ENCODE results near the gene FLT1. TPM values are rescaled to one million over a fixed set of nuclear protein-coding genes. Genes with fewer than 3 reads are reported as not detected.

Gene FLT1
- total and polyA plus RNA-seq, 9 donors = 13.2 to 17.3 (median 15.8) TPM

DNA sequence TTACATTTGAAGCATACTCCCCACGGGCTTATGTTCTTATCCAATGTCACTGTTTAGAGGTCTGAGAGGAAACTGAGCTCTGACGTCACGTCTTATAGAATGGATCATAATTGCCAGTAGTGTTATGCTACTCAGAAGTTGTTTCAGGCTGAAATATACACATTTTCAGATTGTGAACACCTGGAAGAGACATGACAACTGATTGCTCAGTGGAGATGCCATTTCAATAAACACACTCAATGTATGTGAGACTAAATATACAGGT lies 17.3 kb downstream of the FLT1 start:
- peaks cover 3% of the 10 kb centered on the region for H3K27me3 ChIP-seq (ENCODE audit: control insufficient read depth, insufficient read depth, low read length)
- no peak for DNase-seq
- H3K27ac ChIP-seq (ENCODE audit: low read length) = no peak overlapping the region
- H3K4me1 ChIP-seq (ENCODE audit: control insufficient read depth, insufficient read depth, low read length) = no peaks in the 10 kb centered on the region
- WGBS (ENCODE audit: insufficient coverage) = no CpG with 5 or more reads among the region's 3 CpGs
- H3K36me3 ChIP-seq (ENCODE audit: control insufficient read depth, insufficient read depth, low read length) = no peaks in the 10 kb centered on the region
- H3K4me3 ChIP-seq (ENCODE audit: low read length) = no peak overlapping the region
- H3K9me3 ChIP-seq (replicated peaks; ENCODE audit: control insufficient read depth, low read depth, low read length) = no peaks in the 10 kb centered on the region

DNA sequence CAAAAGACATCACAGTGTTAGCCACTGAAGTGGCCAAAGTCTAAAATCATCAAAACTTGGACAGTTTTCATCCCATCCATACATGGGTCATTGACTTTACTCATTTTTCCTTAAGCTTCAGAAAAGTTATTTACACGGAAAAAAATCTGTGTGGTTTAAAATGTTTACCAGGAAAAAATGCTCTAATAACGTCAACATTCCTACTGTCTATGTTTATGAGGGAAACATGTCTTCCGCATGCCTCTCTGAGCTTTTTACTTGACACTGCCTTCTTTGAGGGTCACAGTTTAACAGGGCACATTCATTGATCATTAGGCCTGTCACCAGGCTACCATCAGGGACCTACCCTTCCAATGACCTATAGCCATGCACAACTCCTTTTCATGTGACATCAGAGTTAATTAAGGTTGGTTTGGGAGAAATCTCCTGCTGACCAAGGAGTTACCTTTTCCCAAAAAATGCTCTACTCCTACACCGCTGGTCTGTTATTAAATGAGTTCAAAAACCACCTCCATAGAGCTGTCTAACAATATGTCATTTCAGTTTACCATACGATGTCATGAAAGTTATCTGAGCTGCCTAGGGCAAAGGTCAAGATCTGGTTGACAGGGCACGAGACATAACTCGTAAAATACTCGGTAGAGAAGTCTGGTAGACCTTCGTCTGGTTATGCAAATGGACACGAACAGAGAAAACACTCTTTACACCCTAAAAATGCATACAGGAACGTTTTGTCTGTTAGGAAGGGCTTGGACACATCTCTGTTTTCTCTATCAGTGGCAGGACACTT lies 17.8 kb downstream of the FLT1 start:
- WGBS (ENCODE audit: insufficient coverage) = 83% methylated on average over 1 of the region's 11 CpGs
- Histone ChIP-seq H3K9me3 (replicated peaks; ENCODE audit: control insufficient read depth, low read depth, low read length) (no peaks in the 10 kb centered on the region), H3K27me3 (ENCODE audit: control insufficient read depth, insufficient read depth, low read length) (peaks cover 2% of the 10 kb centered on the region), H3K4me1 (ENCODE audit: control insufficient read depth, insufficient read depth, low read length) (no peaks in the 10 kb centered on the region), H3K36me3 (ENCODE audit: control insufficient read depth, insufficient read depth, low read length) (no peaks in the 10 kb centered on the region), H3K4me3 (ENCODE audit: low read length) (no peak overlapping the region), H3K27ac (ENCODE audit: low read length) (no peak overlapping the region)
- no peak for DNase-seq

- H3K36me3 ChIP-seq (ENCODE audit: control insufficient read depth, insufficient read depth, low read length) = no peaks in the 10 kb centered on the region
- no peak overlapping the region for H3K4me3 ChIP-seq (ENCODE audit: low read length)
- no peak for DNase-seq
- no peaks in the 10 kb centered on the region for H3K27me3 ChIP-seq (ENCODE audit: control insufficient read depth, insufficient read depth, low read length)
- H3K4me1 ChIP-seq (ENCODE audit: control insufficient read depth, insufficient read depth, low read length) = no peaks in the 10 kb centered on the region
- WGBS (ENCODE audit: insufficient coverage) = no CpG with 5 or more reads among the region's 7 CpGs
- no peaks in the 10 kb centered on the region for H3K9me3 ChIP-seq (replicated peaks; ENCODE audit: control insufficient read depth, low read depth, low read length)
- H3K27ac ChIP-seq (ENCODE audit: low read length) = no peak overlapping the region
Observed at GRCh38 chr13:28475916-28476725, 18.8 kb downstream of the FLT1 start.

DNA sequence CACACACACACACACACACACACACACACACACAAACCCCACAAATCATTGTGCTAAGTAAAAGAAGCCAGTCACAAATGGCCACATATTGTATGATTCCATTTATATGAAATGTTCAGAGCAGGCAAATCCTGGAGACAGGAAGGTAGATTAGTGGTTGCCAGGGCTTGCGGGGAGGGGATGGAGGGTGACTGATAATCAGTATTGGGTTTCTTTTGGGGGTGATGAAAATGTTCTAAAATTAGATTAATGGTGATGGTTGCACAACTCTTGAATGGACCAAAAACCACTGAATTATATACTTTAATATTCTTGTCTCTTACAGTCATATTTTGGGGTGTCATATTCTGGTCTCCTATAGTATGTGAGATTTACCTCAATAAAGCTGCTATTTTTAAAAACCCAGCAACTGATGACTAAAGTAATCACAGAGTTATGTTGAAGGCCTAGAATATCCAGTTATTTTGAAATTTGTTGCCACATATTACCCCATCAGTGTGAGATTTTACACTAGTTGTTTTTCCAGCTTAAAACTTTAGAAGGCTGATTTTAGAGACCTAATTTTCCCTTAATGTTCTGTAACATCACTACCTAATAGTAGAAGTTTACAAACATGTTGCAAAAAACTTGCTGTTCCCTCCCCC lies 20.3 kb downstream of the FLT1 start:
- DNase-seq = no peak
- H3K36me3 ChIP-seq (ENCODE audit: control insufficient read depth, insufficient read depth, low read length) = no peaks in the 10 kb centered on the region
- WGBS (ENCODE audit: insufficient coverage) = 60% methylated on average over 1 of the region's 1 CpG
- no peak overlapping the region for H3K27ac ChIP-seq (ENCODE audit: low read length)
- no peaks in the 10 kb centered on the region for H3K4me1 ChIP-seq (ENCODE audit: control insufficient read depth, insufficient read depth, low read length)
- no peaks in the 10 kb centered on the region for H3K9me3 ChIP-seq (replicated peaks; ENCODE audit: control insufficient read depth, low read depth, low read length)
- no peaks in the 10 kb centered on the region for H3K27me3 ChIP-seq (ENCODE audit: control insufficient read depth, insufficient read depth, low read length)
- no peak overlapping the region for H3K4me3 ChIP-seq (ENCODE audit: low read length)

- H3K27me3 ChIP-seq (ENCODE audit: control insufficient read depth, insufficient read depth, low read length) = no peaks in the 10 kb centered on the region
- no peak overlapping the region for H3K27ac ChIP-seq (ENCODE audit: low read length)
- no peak for DNase-seq
- no peaks in the 10 kb centered on the region for H3K4me1 ChIP-seq (ENCODE audit: control insufficient read depth, insufficient read depth, low read length)
- no peaks in the 10 kb centered on the region for H3K9me3 ChIP-seq (replicated peaks; ENCODE audit: control insufficient read depth, low read depth, low read length)
- 80% methylated on average over 1 of the region's 7 CpGs for WGBS (ENCODE audit: insufficient coverage)
- H3K36me3 ChIP-seq (ENCODE audit: control insufficient read depth, insufficient read depth, low read length) = no peaks in the 10 kb centered on the region
- H3K4me3 ChIP-seq (ENCODE audit: low read length) = no peak overlapping the region
Observed at GRCh38 chr13:28473044-28473443, 21.9 kb downstream of the FLT1 start.

DNA sequence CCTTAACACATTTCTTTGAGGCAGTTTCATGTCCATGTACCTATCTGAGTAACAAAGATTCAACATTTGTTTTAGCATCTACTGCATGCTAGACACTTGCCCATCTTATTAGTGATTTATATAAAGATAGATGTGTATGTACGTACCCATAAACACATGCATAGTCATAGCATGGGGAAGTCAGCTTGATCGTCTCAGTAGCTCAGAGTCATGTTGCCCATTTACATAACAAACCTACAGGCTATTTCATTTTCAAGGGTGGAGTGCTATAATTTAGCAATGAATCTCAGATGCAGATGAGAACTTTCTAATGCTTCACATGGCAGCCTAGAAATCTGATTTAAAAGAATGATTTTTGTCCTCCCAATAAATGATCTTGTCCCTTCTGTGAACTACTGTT lies 23.5 kb downstream of the FLT1 start:
- H3K4me3 ChIP-seq (ENCODE audit: low read length) = no peak overlapping the region
- no peaks in the 10 kb centered on the region for H3K36me3 ChIP-seq (ENCODE audit: control insufficient read depth, insufficient read depth, low read length)
- no peaks in the 10 kb centered on the region for H3K9me3 ChIP-seq (replicated peaks; ENCODE audit: control insufficient read depth, low read depth, low read length)
- no peak overlapping the region for H3K27ac ChIP-seq (ENCODE audit: low read length)
- WGBS (ENCODE audit: insufficient coverage) = no CpG with 5 or more reads among the region's 2 CpGs
- H3K4me1 ChIP-seq (ENCODE audit: control insufficient read depth, insufficient read depth, low read length) = no peaks in the 10 kb centered on the region
- no peak for DNase-seq
- no peaks in the 10 kb centered on the region for H3K27me3 ChIP-seq (ENCODE audit: control insufficient read depth, insufficient read depth, low read length)

DNA sequence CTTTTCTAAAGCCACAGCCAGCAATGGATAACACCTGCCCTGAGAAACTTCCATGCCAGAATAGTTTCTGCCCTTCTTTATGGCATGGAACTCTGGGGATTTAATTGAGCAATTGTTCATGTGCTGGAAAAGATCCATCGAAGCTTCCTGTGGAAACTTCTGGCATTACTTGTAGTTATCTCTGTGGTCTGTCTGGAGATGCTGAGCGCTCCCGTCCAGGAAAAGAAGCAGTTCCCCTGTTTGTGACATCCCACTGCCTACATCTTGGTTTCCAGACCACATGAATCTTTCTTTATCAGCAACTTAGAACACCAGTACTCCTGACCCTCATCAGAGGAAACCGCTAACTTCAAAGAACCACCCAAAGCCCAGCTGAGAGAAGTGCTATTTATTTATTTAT lies 24.6 kb downstream of the FLT1 start:
- WGBS (ENCODE audit: insufficient coverage) = no CpG with 5 or more reads among the region's 4 CpGs
- no peak overlapping the region for H3K4me3 ChIP-seq (ENCODE audit: low read length)
- no peak overlapping the region for H3K27ac ChIP-seq (ENCODE audit: low read length)
- DNase-seq = no peak
- H3K27me3 ChIP-seq (ENCODE audit: control insufficient read depth, insufficient read depth, low read length) = no peaks in the 10 kb centered on the region
- no peaks in the 10 kb centered on the region for H3K9me3 ChIP-seq (replicated peaks; ENCODE audit: control insufficient read depth, low read depth, low read length)
- H3K36me3 ChIP-seq (ENCODE audit: control insufficient read depth, insufficient read depth, low read length) = no peaks in the 10 kb centered on the region
- no peaks in the 10 kb centered on the region for H3K4me1 ChIP-seq (ENCODE audit: control insufficient read depth, insufficient read depth, low read length)

- Histone ChIP-seq H3K4me3 (ENCODE audit: low read length) (no peak overlapping the region), H3K36me3 (ENCODE audit: control insufficient read depth, insufficient read depth, low read length) (no peaks in the 10 kb centered on the region), H3K9me3 (replicated peaks; ENCODE audit: control insufficient read depth, low read depth, low read length) (no peaks in the 10 kb centered on the region), H3K27me3 (ENCODE audit: control insufficient read depth, insufficient read depth, low read length) (no peaks in the 10 kb centered on the region), H3K27ac (ENCODE audit: low read length) (no peak overlapping the region), H3K4me1 (ENCODE audit: control insufficient read depth, insufficient read depth, low read length) (no peaks in the 10 kb centered on the region)
- no peak for DNase-seq
- 65% methylated on average over 2 of the region's 6 CpGs for WGBS (ENCODE audit: insufficient coverage)
Observed at GRCh38 chr13:28469316-28469715, 25.6 kb downstream of the FLT1 start.

DNA sequence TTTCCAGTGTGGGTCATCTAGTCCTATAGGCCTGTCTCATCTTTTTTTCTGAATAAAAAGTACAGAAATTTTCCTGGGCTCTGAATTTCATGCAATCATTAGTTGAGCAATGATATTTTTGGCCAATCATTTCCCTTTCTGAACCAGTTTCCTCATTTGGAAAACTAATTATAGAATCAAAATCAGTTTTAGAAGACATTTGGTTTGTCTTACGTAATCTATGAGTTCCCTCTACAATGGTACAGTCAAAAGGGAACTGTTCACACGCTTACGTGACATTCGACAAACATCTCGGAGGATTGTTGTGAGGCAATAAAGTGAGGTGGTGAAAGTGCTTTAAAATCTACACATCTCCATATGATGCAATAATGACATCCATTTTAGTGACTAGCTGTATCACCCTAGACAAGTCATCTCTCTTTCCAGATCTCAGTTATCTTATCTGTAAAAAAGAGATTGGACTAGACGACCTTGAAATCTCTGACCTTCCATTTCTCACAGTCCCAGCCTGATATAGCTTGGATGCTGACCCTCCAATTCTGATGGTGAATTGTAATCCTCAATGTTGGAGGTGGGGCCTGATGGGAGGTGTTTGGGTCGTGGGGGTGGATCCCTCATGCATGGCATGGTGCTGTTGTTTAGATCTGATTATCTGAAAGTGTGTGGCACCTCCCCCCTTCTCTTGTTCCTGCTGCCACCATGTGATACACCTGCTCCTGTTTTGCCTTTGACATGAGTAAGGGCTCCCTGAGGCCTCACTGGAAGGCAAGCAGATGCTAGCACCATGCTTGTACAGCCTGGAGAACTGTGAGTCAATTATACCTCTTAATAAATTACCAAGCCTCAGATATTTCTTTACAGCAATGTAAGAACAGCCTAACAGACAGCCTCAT lies 26.7 kb downstream of the FLT1 start:
- Histone ChIP-seq H3K9me3 (replicated peaks; ENCODE audit: control insufficient read depth, low read depth, low read length) (no peaks in the 10 kb centered on the region), H3K27ac (ENCODE audit: low read length) (no peak overlapping the region), H3K4me1 (ENCODE audit: control insufficient read depth, insufficient read depth, low read length) (no peaks in the 10 kb centered on the region), H3K36me3 (ENCODE audit: control insufficient read depth, insufficient read depth, low read length) (no peaks in the 10 kb centered on the region), H3K4me3 (ENCODE audit: low read length) (no peak overlapping the region), H3K27me3 (ENCODE audit: control insufficient read depth, insufficient read depth, low read length) (no peaks in the 10 kb centered on the region)
- WGBS (ENCODE audit: insufficient coverage) = no CpG with 5 or more reads among the region's 7 CpGs
- peak; percentile 59 for DNase-seq

- Histone ChIP-seq H3K36me3 (ENCODE audit: control insufficient read depth, insufficient read depth, low read length) (no peaks in the 10 kb centered on the region), H3K27me3 (ENCODE audit: control insufficient read depth, insufficient read depth, low read length) (no peaks in the 10 kb centered on the region), H3K4me3 (ENCODE audit: low read length) (no peak overlapping the region), H3K9me3 (replicated peaks; ENCODE audit: control insufficient read depth, low read depth, low read length) (no peaks in the 10 kb centered on the region), H3K27ac (ENCODE audit: low read length) (no peak overlapping the region), H3K4me1 (ENCODE audit: control insufficient read depth, insufficient read depth, low read length) (no peaks in the 10 kb centered on the region)
- 100% methylated on average over 2 of the region's 3 CpGs for whole genome bisulfite sequencing (ENCODE audit: insufficient coverage)
- DNase-seq = no peak
Observed at GRCh38 chr13:28467034-28467433, 27.9 kb downstream of the FLT1 start.

Measured in muscle of leg (tissue), 11 donors.